HG03432 (cell line): ENCODE data around the gene B3GNT3.
"Not testable (repeated sequence)": the region's sequence is repeated elsewhere in the genome, so short reads cannot be mapped to it uniquely, and the experiment has no call there.

Experiments used
- ATAC-seq: cut with Tn5 transposase; IDR thresholded peaks from one replicate; pipeline ENCODE4 v1.9.1; 2021; ENCODE audit warnings: mild to moderate bottlenecking, moderate library complexity; ENCODE audit not compliant: unreplicated experiment

Gene B3GNT3

DNA sequence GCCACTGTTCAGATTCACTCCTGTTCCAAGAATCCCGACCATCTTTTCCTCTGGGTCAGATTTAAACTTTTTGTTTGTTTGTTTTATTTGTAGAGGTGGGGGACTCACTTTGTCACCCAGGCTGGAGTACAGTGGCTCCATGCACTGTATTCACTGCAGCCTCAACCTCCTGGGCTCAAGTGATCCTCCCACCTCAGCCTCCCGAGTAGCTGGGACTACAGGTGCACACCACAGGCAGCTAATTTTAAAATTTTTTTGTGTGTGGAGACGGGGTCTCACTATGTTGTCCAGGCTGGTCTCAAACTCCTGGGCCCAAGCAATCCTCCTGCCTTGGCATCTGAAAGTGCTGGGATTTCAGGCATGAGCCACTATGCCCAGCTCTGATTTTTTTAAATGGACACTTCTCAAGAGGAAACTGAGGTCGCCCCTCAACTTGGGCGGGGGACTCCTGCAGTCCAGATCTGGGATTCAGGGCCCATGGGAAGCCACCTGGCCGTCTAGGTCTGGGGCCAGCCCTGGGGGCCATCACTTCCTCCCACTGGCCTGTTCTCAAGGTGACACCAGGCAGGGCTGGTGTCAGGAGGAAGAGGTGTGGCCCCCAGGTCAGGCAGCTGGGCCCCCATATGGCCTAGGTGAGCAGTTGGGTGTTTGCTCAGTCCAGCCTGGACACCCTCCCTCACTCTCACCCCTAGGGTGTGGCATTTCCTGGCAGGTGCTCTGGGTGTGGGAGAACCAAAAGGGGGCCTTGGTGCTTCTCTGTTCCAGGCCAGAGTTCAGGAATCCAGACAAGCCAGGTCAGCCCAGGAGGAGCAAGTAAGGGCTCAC is 1.3 kb downstream of the B3GNT3 start:
- no peak for ATAC-seq

DNA sequence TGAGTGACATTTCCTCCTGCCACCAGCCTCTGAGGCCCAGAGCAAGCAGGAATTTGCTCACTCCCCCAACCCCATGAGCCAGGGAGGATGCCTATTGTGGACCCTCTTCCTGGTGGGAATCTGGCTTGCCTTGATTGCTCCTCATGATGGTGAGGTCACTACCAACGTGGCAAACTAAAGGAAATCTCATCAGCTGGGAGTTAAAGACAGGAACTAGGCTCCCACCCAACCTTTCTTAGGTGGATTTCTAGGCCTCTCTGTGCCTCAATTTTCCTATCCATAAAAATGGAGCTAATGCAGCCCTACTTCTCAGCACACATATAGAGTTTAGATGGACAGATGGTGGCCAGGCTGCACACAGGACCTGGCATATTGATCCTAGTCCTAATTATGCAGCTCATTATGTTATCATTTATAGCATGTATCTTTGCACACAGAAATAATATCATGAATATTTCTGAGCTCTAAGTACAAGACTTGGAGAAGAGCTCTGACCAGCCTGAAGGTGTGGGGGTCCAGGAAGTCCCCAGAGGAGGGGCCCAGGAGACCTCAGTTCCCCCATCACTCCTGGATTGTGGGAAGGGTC is 2.0 kb downstream of the B3GNT3 start:
- ATAC-seq = no peak

DNA sequence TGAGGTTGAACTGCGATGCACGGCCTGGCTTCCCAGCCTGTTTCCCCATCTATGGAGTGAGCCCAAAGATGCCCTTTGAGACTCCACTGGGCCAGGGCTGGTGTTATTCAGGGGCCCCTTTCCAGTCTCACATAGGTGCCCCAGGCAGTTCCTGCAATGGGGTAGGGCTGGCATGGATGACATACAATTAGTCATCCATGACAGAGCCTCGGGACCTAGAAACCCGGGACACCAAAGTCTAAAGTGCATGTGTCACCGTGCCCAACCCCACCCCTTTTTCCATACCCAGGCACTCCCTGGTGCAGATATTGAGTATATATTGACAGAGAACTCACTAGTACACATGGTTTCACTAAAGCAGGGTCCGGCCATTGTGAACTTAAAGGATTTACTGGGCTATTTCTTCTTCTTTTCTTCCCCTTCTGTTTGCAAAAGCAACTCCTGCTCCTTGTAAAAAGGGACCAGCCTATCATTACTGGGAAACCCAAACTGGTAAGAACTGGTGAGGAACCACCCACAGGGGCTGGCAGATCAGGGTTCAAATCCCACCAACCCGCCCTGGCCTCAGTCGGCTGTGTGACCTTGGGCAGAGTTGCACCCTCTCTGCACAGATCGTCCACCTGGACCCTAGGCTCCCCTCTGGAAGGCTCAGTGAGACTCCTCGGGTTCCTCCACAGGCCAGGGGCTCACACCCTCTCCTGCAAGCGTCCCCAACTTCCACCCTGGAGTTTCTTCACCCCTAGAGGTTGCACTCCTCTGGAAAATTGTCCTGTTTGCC is 2.7 kb downstream of the B3GNT3 start:
- no peak for ATAC-seq

DNA sequence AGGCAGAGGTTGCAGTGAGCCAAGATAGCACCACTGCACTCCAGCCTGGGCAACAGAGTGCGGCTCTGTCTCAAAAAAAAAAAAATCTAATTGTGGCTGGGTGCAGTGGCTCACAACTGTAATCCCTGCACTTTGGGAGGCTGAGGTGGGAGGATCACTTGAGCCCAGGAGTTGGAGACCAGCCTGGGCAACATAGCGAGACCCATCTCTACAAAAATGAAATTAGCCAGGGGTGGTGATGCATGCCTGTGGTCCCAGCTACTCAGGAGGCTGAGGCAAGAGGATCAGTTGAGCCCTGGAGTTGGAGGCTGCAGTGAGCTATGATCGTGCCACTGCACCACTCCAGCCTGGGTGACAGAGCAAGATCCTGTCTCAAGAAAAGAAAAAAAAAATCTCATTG is 3.7 kb downstream of the B3GNT3 start:
- not testable (repeated sequence) for ATAC-seq

DNA sequence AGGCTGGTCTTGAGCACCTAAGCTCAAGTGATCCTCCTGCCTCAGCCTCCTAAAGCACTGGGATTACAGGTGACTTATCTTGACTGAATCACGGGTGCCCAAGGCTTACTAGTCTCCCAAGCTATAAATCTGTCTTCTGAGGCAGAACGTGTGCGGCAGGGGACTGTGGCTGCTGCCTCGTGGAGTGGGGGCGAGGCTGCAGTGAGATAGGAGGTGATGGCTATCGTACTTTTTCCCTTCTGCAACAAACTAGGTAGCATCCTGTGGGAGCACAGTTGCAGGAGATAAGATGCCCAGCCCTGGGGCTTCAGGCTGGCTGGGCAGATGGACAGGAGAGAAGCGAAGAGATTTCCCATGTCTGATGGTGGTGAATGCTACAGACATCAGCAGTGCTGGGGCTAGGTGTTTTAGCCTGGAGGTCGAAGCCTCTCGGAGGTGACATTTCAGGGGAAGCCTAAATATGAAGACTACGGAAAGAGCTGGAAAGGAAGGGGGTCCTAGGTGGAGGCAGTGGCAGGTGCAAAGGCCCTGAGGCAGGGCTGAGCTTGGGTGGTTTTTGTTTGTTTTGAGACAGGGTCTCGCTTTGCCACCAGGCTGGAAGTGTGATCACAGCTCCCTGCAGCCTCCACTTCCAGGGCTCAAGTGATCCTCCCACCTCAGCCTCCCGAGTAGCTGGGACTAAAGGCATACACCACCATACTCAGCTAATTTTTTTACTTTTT is 7.4 kb downstream of the B3GNT3 start:
- no peak for ATAC-seq

DNA sequence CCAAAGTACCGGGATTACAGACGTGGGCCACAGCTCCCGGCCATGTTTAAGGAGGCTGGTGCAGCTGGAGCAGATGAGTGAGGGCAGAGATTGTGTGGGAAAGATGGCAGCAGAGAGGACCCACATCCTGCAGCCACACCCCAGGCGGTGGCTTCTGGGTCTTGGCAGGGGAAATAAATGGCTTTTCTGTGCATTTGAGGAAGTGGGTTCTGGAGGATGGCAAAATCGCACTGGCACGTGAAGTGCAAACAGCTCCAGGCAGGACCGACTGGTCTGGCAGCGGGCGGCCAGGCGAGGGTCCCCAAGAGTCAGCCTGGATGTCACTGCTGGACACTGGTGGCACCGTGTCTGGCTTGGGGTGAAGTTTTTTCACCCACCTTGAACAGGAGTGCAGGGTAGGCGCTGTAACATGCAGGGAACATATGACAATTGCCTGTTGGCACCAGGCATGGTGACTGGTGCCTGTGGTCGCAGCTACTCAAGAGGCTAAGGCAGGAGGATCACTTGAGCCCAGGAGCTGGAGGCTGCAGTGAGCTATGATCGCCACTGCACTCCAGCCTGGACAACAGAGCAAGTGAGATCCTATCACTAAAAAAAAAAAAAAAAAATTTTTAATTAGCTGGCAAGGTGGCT is 8.4 kb downstream of the B3GNT3 start:
- no peak for ATAC-seq

DNA sequence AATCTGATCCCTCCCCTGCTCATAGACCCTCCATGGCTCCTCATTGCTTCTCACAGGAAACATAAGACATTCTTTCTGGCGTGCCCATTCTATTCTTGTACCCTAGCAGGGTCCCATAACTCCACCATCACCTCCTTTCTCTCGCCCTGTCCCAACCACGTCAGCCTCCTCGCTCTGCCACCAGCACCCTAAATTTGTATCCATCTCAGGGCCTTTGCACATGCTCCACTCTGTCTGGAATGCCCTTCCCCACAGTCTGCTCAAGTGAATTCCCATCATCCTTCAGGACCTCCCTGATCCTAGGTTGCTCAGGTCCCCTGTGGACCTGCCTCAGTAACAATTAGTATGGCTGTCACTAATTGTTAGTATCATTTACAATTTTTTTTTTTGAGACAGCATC is 10.5 kb downstream of the B3GNT3 start:
- ATAC-seq = no peak

DNA sequence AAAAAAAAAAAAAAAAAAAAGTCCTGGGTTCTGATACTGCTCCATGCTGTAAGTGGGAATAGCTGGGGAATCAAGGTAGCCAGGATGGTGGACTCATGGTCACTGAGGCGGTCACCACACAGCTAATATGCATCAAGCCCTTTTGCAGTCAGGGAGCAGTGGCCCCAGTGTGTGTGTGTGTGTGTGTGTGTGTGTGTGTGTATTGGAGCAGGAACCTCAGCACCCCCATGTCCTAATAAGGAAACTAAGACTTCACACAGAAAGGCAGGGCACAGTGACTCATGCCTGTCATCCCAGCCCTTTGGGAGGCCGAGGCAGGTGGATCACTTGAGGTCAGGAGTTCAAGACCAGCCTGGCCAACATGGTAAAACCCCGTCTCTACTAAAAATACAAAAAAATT is 12.0 kb downstream of the B3GNT3 start:
- ATAC-seq = no peak

DNA sequence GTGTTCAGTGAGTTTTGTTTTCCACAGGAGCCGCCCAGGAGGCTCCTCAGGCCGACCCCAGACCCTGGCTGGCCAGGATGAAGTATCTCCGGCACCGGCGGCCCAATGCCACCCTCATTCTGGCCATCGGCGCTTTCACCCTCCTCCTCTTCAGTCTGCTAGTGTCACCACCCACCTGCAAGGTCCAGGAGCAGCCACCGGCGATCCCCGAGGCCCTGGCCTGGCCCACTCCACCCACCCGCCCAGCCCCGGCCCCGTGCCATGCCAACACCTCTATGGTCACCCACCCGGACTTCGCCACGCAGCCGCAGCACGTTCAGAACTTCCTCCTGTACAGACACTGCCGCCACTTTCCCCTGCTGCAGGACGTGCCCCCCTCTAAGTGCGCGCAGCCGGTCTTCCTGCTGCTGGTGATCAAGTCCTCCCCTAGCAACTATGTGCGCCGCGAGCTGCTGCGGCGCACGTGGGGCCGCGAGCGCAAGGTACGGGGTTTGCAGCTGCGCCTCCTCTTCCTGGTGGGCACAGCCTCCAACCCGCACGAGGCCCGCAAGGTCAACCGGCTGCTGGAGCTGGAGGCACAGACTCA is 12.9 kb downstream of the B3GNT3 start:
- no peak for ATAC-seq

DNA sequence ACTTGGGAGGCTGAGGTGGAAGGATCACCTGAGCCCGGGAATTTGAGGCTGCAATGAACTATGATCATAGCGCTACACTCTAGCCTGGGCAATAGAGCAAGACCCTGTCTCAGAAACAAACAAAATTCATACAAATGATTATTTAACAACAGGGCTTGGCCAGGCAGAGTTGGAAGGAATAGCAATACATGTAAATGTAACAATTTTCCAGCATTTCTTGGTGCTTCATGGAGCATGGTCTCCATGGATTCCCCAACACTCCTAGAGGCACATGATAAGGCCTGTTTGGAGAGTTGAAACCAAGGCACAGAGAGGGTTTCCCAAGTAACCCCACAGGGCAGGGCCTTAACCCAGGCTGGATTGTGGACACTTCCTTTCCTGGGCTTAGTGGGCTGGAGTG is 16.2 kb downstream of the B3GNT3 start:
- ATAC-seq = no peak

DNA sequence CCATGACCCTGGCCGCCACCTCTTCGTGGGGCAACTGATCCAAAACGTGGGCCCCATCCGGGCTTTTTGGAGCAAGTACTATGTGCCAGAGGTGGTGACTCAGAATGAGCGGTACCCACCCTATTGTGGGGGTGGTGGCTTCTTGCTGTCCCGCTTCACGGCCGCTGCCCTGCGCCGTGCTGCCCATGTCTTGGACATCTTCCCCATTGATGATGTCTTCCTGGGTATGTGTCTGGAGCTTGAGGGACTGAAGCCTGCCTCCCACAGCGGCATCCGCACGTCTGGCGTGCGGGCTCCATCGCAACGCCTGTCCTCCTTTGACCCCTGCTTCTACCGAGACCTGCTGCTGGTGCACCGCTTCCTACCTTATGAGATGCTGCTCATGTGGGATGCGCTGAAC is 16.7 kb downstream of the B3GNT3 start:
- ATAC-seq = no peak

DNA sequence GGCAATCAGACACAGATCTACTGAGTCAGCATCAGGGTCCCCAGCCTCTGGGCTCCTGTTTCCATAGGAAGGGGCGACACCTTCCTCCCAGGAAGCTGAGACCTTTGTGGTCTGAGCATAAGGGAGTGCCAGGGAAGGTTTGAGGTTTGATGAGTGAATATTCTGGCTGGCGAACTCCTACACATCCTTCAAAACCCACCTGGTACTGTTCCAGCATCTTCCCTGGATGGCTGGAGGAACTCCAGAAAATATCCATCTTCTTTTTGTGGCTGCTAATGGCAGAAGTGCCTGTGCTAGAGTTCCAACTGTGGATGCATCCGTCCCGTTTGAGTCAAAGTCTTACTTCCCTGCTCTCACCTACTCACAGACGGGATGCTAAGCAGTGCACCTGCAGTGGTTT is 17.2 kb downstream of the B3GNT3 start:
- no peak for ATAC-seq

DNA sequence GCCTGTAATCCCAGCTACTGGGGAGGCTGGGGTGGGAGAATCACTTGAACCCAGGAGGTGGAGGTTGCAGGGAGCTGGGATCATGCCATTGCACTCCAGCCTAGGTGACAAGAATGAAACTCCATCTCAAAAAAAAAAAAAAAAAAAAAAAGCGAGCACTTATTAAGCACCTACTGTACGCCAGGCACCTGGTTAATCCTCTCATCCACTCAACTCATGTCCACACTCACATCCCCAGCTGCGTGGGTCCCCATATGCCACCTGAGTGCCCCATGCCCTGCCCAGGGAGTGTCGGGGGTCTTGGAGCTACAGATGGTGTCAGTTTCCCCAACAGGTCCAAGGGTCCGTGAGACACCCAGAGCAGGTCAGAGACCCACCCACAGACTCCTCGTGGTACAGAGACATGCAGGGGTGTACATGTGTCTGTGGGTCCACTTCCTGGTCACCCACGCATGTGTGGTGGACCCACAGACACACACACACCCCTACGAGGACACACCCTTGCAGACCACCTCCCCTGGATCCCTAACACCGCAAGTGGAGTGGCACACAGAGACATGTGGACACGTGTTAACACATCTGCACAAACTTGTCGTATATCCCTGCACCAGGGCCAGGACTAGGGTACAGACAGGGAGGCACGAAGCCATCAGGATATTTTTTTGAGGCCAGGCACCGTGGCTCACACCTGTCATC is 22.9 kb downstream of the B3GNT3 start:
- no peak for ATAC-seq

DNA sequence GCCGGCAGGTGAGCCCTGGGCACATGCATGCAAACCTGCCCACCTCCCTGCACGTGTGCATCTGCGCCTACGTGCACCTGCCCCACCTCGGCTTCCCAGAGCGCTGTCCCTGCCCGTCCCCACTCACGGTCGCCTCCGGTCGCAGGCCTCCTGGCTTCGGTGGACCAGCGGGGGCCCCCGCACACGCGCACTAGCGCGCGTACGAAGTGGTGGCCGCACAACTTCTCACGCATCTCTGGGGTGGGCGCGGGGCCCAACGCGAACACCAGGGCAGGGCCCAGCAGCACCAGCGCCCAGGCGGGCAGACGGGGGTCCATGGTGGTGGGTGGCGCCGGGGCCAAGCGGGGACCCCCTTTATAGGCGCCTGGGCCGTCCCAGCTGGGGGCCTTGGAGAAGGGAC is 26.3 kb downstream of the B3GNT3 start, which contains the start of gene INSL3:
INSL3 (minus strand) TSS at position 330 of the 400 bp plus-strand sequence; CDS start at position 317, 13 bp downstream.
- ATAC-seq = no peak

DNA sequence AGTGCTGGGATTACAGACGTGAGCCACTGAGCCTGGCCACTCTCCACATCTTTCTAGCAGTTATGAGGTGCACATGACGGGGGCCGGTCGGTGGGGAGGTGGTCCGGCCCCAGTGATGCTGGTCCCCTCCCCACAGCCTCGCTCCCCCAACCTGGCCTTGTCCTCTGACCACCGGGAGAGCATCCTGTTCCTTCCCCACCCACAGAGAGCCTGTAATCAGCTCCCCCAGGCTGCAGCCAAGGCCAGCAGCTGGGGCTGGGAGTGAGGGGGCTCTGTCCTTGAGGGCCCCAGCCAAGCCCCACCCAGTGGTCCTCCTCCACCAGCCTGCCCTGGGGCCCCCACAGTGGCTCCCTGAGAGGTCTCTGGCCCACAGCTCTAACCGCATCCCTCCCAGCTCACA is 29.4 kb downstream of the B3GNT3 start:
- no peak for ATAC-seq

DNA sequence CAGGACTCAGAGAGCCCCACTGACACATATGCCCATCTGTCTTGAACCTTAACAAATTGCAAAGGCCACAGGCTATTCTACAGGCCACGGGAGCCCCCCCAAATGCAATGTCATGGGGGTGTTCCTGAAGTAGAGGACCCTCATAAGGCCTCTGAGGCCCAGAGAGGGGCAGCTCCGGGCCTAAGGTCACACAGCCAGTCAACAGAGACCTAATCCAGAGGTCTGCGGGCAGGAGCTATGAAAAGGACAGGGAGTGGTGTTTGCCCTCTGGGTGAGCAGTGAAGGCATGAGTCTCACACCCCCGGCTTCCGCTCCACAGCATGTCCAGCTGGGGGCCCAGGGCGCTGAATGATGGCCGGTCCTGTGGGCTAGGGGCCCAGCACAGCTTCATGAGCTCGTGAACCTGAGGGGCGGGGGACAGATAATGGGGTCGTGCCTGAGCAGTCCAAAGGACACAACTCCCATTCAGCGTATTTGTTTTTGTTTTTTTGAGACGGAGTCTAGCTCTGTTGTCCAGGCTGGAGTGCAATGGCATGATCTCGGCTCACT is 31.6 kb downstream of the B3GNT3 start:
- no peak for ATAC-seq

DNA sequence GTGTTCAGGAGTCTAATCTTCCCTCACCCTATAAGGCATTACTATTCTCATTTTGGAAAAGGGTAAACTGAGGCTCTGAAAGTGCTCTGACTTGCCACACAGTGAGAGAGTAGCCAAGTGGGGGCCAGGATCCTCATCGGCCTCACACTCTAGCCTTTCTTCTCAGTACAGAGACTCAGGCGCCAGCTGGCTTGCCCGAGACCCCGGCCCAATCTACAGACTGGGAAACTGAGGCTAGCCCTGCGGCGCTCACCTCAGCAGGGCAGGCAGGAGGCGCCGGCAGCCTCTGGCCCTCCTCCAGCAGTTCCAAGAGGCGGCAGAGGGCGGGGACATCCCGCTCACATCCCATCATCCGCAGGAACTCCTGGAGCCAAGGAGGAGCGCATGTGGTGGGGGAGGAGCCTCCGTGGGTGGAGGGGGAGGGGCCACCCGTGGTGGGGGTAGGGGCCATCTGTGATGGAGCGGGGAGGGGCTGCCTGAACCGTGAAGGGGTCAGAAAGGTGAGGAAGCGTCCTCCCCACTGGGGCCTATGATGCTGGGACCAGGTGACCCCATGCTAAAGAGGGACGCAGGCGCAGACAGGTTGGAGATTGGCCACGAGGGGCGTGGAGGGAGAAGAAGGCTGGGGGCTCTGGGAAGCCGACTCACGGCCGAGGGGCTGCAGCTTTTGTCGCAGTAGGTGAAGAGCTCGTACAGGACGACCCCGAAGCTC is 35.1 kb downstream of the B3GNT3 start:
- no peak for ATAC-seq

DNA sequence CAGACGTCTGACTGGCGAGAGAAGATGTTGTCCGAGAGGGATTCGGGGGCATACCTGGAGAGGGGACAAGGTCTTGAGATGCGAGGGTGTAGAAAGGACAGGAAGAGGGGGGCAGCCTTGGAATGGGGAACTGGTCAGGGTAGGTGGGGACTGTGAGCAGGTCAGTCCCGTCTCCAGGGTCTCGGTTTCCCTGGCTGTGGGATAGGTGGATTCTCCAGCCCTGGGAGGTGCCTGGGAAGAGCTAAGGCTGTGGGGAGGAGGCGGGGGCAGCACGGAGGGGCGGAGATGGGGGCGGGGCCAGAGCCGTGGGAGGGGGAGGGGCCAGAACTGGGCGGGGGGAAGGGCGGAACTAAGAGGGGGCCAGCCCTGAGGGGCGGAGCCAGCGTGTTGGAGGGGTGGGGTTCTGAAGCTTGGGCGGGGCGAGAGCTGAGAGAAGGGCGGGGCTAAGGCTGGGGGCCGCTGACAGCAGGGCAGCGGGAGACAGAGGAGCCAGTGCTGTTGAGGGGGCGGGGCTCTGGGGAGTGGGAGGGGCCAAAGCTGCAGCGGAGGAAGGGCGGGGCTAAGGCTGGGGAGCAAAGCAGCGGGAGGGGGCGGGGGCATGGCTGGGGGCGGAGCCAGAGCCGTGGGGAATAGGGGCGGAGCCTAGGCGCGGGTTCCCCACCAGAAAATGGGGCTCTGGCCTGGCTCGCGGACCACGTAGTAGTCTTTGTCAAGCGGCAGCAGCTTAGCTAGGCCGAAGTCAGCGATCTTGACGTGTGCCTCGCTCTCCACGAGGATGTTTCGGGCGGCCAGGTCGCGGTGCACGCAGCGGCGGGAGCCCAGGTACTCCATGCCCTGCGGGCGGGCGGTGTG is 35.9 kb downstream of the B3GNT3 start:
- no peak for ATAC-seq
